Globus pallidus (tissue), 1 donor: ENCODE data around the gene NELL2.

Experiments used
- DNase-seq: peaks from one replicate; pipeline ENCODE4 v3.0.0-alpha.2; 2015; ENCODE audit warnings: low spot score

Gene NELL2

GRCh38 chr12:44618946-44619345, 257.2 kb downstream of the NELL2 start:
- no peak for DNase-seq

DNA sequence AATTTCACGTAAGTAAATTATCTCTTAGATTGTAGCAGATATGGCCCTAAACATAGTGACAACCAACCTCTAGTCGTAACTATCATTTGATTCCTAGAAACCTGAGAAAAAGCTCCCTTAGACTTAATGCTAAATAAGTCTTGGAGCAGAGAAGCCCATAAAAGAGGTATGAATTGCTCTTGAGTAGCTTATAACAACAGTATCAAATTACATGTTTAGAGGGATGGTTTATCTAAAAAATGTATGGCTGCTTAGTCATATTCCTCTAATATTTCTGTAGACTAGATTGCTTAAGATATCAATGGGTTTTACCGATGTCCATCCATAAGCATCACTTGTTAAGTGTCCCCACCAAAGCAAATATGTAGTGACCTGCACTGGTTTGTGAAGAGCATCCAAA, 259.7 kb downstream of the NELL2 start:
- DNase-seq = no peak

GRCh38 chr12:44611538-44611937, 264.6 kb downstream of the NELL2 start:
- DNase-seq = no peak

DNA sequence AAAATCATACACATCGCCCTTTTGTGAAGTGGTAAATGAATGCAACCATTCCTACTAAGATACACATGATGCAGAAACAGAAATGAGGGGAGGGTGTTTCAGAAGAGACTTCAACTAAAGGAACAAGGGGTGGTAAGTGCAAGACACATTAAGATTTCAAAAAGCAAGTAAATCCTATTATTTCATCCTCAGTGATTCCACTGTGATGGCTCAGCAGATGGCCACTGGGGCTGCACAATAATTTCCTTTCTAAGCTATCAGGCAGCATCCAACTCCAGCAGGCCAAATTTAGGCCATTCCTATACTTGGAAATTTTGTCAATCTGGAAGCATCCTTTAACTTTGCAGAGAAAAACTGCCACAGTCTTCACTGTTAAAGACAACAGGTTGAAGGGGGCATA, 272.4 kb downstream of the NELL2 start:
- DNase-seq = no peak

- no peak for DNase-seq
Observed at GRCh38 chr12:44592626-44593025, 283.5 kb downstream of the NELL2 start.

DNA sequence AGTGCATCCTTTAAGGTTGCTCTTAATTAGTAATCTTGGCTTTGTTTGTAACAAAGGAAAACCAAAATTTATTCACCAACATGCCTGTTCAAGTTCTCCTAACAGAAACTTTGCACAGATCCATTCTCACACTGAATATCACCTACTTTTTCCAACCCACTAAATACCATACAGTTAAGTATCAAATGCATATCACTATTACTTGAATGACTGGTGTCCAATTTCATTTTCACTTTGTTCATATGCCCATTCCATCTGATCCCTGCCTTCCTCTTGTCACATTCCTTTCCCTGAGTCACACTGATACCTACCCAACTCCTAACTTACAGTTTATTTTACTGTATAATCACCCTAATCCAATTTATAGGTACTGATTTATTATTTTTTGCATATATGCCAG, 286.4 kb downstream of the NELL2 start:
- no peak for DNase-seq

GRCh38 chr12:44588651-44589050, 287.5 kb downstream of the NELL2 start:
- DNase-seq = no peak

GRCh38 chr12:44584625-44585024, 291.5 kb downstream of the NELL2 start:
- no peak for DNase-seq

DNA sequence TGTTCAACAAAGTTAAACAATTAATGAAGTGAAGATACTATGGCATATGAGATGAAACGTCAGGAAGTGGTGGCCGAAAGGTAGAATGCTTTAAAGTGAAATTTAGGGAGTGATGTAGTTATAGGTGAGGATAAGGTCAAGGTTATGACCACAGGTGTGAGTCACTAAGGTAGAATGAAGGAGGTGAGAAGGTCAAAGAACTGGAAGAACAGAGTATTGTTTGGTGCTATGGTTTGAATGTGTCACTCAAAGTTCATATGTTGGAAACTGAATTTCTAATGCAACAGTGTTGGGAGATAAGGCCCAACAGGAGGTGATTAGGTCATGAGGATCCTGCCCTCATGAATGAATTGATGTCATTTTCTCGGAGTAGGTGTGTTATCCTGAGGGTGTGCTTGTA, 293.6 kb downstream of the NELL2 start:
- DNase-seq = no peak

GRCh38 chr12:44581642-44582242, 294.4 kb downstream of the NELL2 start:
- no peak for DNase-seq

DNA sequence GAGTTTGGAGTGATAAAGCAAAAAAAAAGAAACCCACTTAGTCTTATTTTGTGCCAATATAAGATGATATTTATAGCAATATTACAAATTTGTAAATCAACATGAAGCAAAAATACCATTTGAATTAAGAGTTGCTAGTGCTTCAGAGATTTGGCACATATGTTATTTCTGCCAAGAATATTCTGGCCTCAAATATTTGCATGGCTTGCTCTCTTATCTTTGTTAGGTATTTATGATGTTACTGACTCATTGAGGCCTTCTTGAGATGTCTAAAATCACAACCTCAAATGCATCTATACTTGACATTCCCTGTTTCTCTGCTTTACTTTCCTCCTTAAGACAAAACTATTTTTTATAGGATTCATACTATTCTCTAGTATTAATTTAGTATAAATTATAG, 301.5 kb downstream of the NELL2 start:
- DNase-seq = no peak

DNA sequence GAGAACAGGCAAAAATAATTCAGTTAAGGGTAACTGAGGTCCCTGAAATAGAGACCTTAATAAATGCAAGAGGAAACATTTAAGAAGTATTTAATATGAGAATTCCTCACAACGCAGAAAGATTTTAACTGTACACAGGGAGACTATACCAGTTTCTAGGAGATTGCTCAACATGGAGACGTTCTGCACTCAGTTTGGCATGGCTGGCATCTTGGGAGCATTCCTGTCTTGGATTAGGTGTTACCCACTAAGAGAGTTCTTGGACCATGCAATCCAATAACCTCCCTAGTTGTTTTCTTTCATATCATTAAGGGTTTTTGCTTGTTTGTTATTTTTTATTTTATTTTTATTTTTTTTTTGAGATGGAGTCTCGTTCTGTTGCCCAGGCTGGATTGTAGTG, 302.4 kb downstream of the NELL2 start:
- DNase-seq = no peak

- no peak for DNase-seq
Observed at GRCh38 chr12:44571006-44571550, 305.0 kb downstream of the NELL2 start.

DNA sequence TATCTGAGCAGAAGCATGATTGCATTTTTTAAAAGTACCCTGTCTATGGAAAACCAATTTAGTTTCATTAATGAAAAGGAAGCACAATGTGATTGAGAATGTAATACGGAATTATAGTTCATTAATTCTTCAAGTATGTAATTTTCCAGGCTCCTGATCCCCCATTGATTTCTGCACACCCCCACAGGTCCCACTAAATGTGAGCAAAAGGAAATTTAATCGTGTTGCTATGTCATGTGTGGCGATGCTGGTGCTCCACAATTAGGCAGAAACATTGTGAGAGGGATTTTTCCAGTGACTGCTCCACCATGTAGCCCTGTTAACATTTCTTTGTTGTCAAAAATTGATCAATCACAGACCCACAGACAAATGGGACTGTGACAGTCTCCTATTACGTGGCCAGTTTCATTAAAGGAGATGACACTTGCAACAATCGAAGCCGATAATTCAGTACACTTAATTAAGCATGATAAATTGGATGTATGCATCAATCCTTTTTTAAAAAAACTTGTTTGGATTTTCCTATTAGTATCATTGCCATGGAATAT, 306.0 kb downstream of the NELL2 start:
- DNase-seq = no peak

DNA sequence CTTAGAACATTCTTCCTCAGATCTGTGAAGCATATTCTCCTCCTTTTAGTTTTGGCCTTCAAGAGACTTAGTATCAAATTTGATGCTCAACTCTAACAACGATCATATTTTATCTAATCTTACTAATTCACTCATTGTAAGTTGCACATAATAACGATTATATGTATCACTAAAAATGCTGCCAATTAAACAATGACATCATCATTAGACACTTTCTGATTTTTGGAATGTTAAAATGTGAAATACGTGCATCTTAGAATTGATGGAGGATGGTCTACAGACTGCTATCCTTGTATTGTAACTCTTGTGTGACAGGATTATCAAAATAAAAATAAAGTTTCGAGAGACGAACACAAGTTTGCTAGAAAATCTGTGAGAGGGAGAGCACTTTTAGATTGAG, 311.0 kb downstream of the NELL2 start:
- no peak for DNase-seq

DNA sequence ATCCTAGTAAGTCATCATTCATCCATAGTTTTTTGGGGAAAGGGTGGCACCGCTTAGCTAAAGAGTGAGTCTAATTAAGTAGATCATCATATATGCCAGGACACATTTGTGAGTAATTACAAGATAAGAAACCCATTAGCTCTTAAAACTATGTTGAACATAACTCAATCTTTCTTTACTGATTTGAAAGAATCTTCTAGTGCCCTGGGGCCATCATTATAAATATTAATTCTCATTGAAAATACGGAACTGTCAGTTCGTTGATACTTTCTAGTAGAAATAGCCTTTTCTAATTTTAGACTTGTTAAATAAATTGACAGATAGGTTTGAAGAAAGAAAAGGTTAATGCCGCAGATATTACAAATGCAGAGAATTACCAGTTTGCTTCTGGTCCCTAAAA, 312.6 kb downstream of the NELL2 start:
- DNase-seq = no peak

DNA sequence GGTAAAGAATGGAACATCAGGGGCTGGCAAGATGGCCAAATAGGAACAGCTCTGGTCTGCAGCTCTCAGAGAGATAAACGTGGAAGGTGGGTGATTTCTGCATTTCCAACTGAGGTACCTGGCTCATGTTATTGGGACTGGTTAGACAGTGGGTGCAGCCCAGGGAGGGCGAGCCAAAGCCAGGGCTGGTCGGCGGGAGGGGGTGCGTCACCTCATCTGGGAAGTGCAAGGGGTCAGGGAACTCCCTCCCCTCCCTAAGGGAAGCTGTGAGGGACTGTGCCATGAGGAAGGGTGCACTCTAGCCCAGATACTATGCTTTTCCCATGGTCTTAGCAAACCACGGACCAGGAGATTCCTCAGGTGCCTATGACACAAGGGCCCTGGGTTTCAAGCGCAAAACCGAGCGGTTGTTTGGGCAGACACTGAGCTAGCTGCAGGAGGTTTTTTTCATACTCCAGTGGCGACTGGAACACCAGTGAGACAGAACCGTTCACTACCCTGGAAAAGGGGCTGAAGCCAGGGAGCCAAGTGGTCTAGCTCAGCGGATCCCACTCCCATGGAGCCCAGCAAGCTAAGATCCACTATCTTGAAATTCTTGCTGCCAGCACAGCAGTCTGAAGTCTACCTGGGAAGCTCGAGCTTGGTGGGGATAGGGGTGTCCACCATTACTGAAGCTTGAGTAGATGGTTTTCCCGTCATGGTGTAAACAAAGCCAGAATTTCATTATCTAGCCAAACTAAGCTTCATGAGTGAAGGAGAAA, 317.6 kb downstream of the NELL2 start:
- DNase-seq = no peak

DNA sequence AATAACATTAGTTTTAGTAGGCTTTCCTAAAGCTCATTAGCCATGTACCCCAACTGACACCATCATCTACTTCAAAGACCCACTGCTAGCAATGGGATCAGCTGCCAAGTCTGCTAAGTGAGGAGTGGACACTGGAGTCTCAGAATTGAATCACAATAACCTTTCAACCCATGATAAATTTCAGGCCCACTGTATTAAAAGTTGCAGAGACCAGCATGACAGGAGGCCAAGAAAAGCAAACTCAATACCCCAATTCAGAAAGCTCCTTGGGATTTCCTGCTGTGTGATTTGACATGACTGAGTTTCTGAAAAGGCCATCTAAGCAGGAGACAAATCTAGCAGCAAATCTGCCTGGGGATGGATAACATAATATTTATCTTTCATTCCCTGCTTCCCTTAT, 320.7 kb downstream of the NELL2 start:
- DNase-seq = no peak

DNA sequence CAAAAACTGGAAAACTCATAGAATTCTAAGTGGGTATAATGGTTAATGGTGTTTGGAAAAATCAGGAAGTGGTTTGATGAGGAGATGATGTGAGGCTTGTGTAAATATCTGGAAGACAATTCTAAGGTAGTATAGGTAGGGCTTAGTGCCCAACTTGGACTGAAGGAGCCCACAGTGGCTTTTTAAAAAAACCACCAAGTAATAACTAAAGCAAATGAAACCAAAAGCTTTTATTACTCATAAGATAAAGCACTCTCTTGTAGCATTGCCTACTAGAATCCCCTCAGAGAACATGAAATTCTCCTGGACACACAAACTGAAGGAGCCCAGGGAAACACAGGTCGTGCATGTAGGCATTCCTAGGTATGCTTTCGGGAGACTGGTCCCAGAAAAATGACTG, 324.5 kb downstream of the NELL2 start:
- no peak for DNase-seq

DNA sequence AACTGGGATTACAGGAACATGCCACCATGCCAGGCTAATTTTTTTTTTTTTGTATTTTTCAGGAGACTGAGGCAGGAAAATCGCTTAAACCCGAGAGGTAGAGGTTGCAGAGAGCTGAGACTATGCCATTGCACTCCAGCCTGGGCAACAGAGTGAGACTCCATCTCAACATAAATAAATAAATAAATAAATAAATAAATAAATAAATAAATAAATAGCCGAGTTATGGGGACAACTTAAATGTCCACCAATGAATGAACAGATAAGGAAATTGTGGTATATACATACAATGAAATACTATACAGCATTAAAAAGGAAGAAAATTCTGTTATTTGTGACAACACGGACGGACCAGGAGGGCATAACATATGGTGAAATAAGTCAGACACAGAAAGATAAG, 325.7 kb downstream of the NELL2 start:
- DNase-seq = no peak

GRCh38 chr12:44546060-44546459, 330.1 kb downstream of the NELL2 start:
- no peak for DNase-seq

- no peak for DNase-seq
Observed at GRCh38 chr12:44544018-44544417, 332.1 kb downstream of the NELL2 start.

DNA sequence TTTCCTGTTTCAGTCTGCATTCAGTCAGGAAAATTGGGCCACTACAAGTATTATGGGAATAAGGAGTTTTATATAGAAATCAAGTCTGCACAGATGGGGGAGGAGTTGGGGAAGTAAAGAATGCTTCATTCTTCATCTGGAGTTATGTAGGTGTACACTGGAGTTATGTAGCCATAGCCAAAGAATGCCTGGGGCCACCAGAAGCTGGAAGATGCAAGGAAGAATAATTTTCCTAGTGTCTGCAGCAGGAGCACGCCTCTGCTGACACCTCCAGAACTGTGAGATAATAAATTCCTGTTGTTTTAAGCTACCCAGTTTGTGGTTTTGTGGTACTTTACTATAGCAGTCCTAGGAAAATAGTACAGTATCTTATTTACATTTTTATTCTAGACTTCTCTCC, 333.4 kb downstream of the NELL2 start:
- DNase-seq = no peak
